ENCODE measurements around the gene NQO1. TPM values are rescaled to one million over a fixed set of nuclear protein-coding genes. Genes with fewer than 3 reads are reported as not detected.

The NQO1 gene
- total and polyA plus RNA-seq, 2 of the 13 experiments (the other 11 are each of a cell fraction or from before 2014, with no cell fraction given), result 464 to 1,060 TPM

- TF ChIP-seq ZNF235 (CRISPR knock-in tag; IDR thresholded peaks at IDR 0.05; ENCODE audit: borderline replicate concordance) (no peak), FOSL2 (CRISPR knock-in tag; IDR thresholded peaks at IDR 0.05) (no peak), HNF1B (CRISPR knock-in tag; IDR thresholded peaks at IDR 0.05) (no peak), CHD4 (IDR thresholded peaks at IDR 0.05; ENCODE audit: borderline replicate concordance, low read length) (no peak), SNAI1 (CRISPR knock-in tag; IDR thresholded peaks at IDR 0.05; ENCODE audit: borderline replicate concordance) (no peak)
Observed at GRCh38 chr16:69741519-69741918, 15.2 kb upstream of the NQO1 start (continued).

- Histone ChIP-seq H2AFZ (ENCODE audit: low read length) (no peak overlapping the region), H3K4me3 (replicated peaks in 1 of 3; ENCODE audit: insufficient read depth in 1 of 3, low read depth in 2 of 3, low read length in 3 of 3) (no peak overlapping the region), H3K9me3 (ENCODE audit: low read length) (no peaks in the 10 kb centered on the region), H3K4me2 (ENCODE audit: low read depth, low read length) (no peak overlapping the region), H3K27ac (ENCODE audit: extremely low read length, insufficient read depth, low read length) (no peak overlapping the region), H3K4me1 (ENCODE audit: insufficient read depth, low read length) (peaks cover 33% of the 10 kb centered on the region), H3K36me3 (replicated peaks in 1 of 2; ENCODE audit: control insufficient read depth in 1 of 2, insufficient read depth in 2 of 2, low read length in 2 of 2) (no peaks in the 10 kb centered on the region), H3K9ac (ENCODE audit: insufficient read depth, low read depth, low read length) (no peak overlapping the region), H3K79me2 (ENCODE audit: insufficient read depth, low read length) (peaks cover 9% of the 10 kb centered on the region), H3K27me3 (ENCODE audit: control insufficient read depth in 1 of 2, insufficient read depth in 2 of 2, low read length in 2 of 2) (no peaks in the 10 kb centered on the region), H4K20me1 (ENCODE audit: insufficient read depth, low read length) (no peaks in the 10 kb centered on the region)
- BruUV-seq (replicated peaks), result no TSS peak
- ChIA-PET CTCF (ENCODE audit: low intra/inter-chr PET ratio, low total read pairs) (no interaction called here), POLR2A (no interaction called here)
- intact Hi-C loops (cut with micrococcal nuclease; ENCODE audit: unreplicated experiment), result no loop called here
- WGBS (ENCODE audit: low lambda C conversion rate), result 93% methylated on average over 6 of the region's 6 CpGs
- DNase-seq (ENCODE audit: low spot score) (no peak), ATAC-seq (no peak), FAIRE-seq (no peak)
- TF ChIP-seq ZBTB25 (CRISPR knock-in tag; IDR thresholded peaks at IDR 0.05) (no peak), ZNF326 (CRISPR knock-in tag; IDR thresholded peaks at IDR 0.05; ENCODE audit: borderline replicate concordance) (no peak), KDM1A (CRISPR knock-in tag; IDR thresholded peaks at IDR 0.05) (no peak), RNF2 (conservative IDR thresholded peaks at IDR 0.05; ENCODE audit: low read depth) (no peak), ZNF264 (CRISPR knock-in tag; IDR thresholded peaks at IDR 0.05) (no peak), PHF5A (CRISPR knock-in tag; IDR thresholded peaks at IDR 0.05; ENCODE audit: low read depth, unreplicated experiment) (no peak), UBTF (CRISPR knock-in tag; IDR thresholded peaks at IDR 0.05) (no peak), ZNF720 (CRISPR knock-in tag; IDR thresholded peaks at IDR 0.05) (no peak), NRL (CRISPR knock-in tag; IDR thresholded peaks at IDR 0.05; ENCODE audit: borderline replicate concordance) (no peak), MTF1 (CRISPR knock-in tag; IDR thresholded peaks at IDR 0.05) (no peak), ZFP62 (CRISPR knock-in tag; IDR thresholded peaks at IDR 0.05) (no peak)
- in situ Hi-C loops (cut with HindIII; ENCODE audit: extremely low pct_ligation_motif_present, low pct_unique_long_range_greater_than_20kb), result no loop called here
Observed at GRCh38 chr16:69732101-69732500, 5.7 kb upstream of the NQO1 start.

Data from HepG2 (cell line).